ENCODE data around the gene SCG5. TPM values are rescaled to one million over a fixed set of nuclear protein-coding genes. Genes with fewer than 3 reads are reported as not detected.
A peak's percentile ranks its signal among the peaks of the same experiment; 100 is the strongest.

Gene SCG5
- total RNA-seq, 1 experiment from 2014 or later: 1.3 TPM

DNA sequence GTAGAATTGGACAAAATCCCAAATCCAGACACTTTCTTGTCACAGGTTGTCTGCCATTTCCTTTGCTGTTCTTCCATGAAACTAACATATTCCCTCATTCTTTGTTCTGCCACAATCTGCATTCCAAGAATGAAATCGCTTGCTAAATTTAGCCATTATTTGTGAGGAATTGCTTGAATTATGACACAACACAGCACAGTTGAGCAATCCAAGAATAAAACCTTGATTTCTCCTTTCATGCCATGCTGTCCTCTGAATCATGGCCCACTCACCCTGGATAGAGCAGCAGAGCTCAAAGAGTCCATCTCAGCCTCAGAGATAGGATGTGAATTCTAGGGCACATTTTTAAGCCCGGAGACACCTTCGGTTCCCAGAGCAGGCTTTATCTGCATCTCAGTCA is 41.1 kb downstream of the SCG5 start:
- Histone ChIP-seq H3K9me2 (replicated peaks; ENCODE audit: low read length) (no peaks in the 10 kb centered on the region), H3F3A (ENCODE audit: low read length, unreplicated experiment) (no peaks in the 10 kb centered on the region), H4K20me1 (ENCODE audit: low read length) (no peaks in the 10 kb centered on the region), H3K4me3 (ENCODE audit: low read length) (no peak overlapping the region), H3K79me2 (ENCODE audit: low read length) (no peaks in the 10 kb centered on the region), H3K27me3 (ENCODE audit: low read length) (no peaks in the 10 kb centered on the region), H3K4me1 (ENCODE audit: insufficient read depth, low read length) (peaks cover 40% of the 10 kb centered on the region), H3K4me2 (ENCODE audit: low read length) (peak overlapping the region; percentile 24; the same call in 1 of the 2 replicates), H3K27ac (ENCODE audit: low read length) (peak overlapping the region; percentile 70), H2AFZ (ENCODE audit: low read length) (no peak overlapping the region), H3K9ac (ENCODE audit: low read length) (peak overlapping the region; percentile 24; the same call in 1 of the 2 replicates), H3K36me3 (ENCODE audit: low read depth, low read length) (no peaks in the 10 kb centered on the region), H3K9me3 (ENCODE audit: low read length) (no peaks in the 10 kb centered on the region)
- ChIA-PET POLR2A (ENCODE audit: unreplicated experiment) (no interaction called here), CTCF (no interaction called here)
- DNase-seq (peak; percentile 73), ATAC-seq (no peak)
- intact Hi-C loops (cut with micrococcal nuclease): loop anchor here (2.0 kb wide), 1 partner anchor 92 kb away; no protein-coding TSS in a partner anchor
- TF ChIP-seq, protein P1, sequence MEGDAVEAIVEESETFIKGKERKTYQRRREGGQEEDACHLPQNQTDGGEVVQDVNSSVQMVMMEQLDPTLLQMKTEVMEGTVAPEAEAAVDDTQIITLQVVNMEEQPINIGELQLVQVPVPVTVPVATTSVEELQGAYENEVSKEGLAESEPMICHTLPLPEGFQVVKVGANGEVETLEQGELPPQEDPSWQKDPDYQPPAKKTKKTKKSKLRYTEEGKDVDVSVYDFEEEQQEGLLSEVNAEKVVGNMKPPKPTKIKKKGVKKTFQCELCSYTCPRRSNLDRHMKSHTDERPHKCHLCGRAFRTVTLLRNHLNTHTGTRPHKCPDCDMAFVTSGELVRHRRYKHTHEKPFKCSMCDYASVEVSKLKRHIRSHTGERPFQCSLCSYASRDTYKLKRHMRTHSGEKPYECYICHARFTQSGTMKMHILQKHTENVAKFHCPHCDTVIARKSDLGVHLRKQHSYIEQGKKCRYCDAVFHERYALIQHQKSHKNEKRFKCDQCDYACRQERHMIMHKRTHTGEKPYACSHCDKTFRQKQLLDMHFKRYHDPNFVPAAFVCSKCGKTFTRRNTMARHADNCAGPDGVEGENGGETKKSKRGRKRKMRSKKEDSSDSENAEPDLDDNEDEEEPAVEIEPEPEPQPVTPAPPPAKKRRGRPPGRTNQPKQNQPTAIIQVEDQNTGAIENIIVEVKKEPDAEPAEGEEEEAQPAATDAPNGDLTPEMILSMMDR (conservative IDR thresholded peaks at IDR 0.05; ENCODE audit: low read depth, low read length): no peak
- TF ChIP-seq EZH2 (IDR thresholded peaks at IDR 0.05; ENCODE audit: low read length, unreplicated experiment): no peak
- TF ChIP-seq EZH2phosphoT487 (IDR thresholded peaks at IDR 0.05; ENCODE audit: borderline replicate concordance, low read length): no peak
- BruUV-seq (replicated peaks): no TSS peak

DNA sequence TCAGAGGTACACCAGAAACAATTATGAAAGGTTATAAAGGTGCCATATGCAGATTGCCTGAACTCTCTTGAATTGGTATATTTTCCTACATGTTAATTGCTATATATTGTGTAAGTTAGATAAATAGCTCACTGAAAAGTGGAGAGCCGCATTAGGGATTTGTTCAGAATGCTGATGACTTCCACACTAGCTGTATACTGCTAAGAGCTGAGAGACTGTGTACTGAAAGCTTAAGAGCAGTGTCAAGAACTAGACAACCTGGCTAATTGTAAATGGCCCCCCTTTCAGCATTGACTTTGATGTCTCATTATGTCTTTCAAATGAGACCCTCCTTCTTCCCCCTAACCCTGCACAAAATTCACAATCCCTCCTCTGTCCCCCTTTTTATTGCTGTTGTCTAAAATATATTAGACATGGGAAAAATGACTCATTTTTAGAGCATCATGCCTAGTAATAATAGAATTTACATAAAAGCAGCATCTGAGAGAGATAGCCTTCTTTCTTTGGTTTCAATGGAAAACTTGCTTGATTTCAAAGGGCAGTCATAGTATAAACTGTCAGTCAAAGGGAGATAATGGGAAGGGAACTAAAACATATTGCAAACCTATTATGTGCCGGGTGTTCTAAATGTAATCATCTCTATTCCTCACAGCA is 41.6 kb downstream of the SCG5 start:
- Histone ChIP-seq H3K9me3 (ENCODE audit: low read length) (no peaks in the 10 kb centered on the region), H3K9ac (ENCODE audit: low read length) (peak overlapping the region; percentile 24; the same call in 1 of the 2 replicates), H3K27me3 (ENCODE audit: low read length) (no peaks in the 10 kb centered on the region), H3K27ac (ENCODE audit: low read length) (peak overlapping the region; percentile 70), H3K9me2 (replicated peaks; ENCODE audit: low read length) (no peaks in the 10 kb centered on the region), H3K36me3 (ENCODE audit: low read depth, low read length) (no peaks in the 10 kb centered on the region), H3K4me3 (ENCODE audit: low read length) (no peak overlapping the region), H3K4me1 (ENCODE audit: insufficient read depth, low read length) (peaks cover 43% of the 10 kb centered on the region), H3F3A (ENCODE audit: low read length, unreplicated experiment) (no peaks in the 10 kb centered on the region), H4K20me1 (ENCODE audit: low read length) (no peaks in the 10 kb centered on the region), H3K79me2 (ENCODE audit: low read length) (no peaks in the 10 kb centered on the region), H3K4me2 (ENCODE audit: low read length) (peak overlapping the region; percentile 24; the same call in 1 of the 2 replicates), H2AFZ (ENCODE audit: low read length) (no peak overlapping the region)
- BruUV-seq (replicated peaks): no TSS peak
- TF ChIP-seq EZH2phosphoT487 (IDR thresholded peaks at IDR 0.05; ENCODE audit: borderline replicate concordance, low read length): no peak
- no peak for TF ChIP-seq EZH2 (IDR thresholded peaks at IDR 0.05; ENCODE audit: low read length, unreplicated experiment)
- TF ChIP-seq, protein P1 (conservative IDR thresholded peaks at IDR 0.05; ENCODE audit: low read depth, low read length): no peak
- ATAC-seq (no peak), DNase-seq (no peak)
- intact Hi-C loops (cut with micrococcal nuclease): loop anchor here (2.0 kb wide), 1 partner anchor 92 kb away; no protein-coding TSS in a partner anchor
- ChIA-PET CTCF (no interaction called here), POLR2A (ENCODE audit: unreplicated experiment) (no interaction called here)

All from PC-3 (cell line).